Gastroesophageal sphincter (tissue), 4 donors: Measurements from ENCODE around the gene TP53BP1. TPM values are rescaled to one million over a fixed set of nuclear protein-coding genes. Genes with fewer than 3 reads are reported as not detected.
A peak's percentile ranks its signal among the peaks of the same experiment; 100 is the strongest.

Experiments used
- ATAC-seq: fragments of 150-250 bp; one replicate; pipeline ENCODE4 v1.9.1; 2016; ENCODE audit warnings: mild to moderate bottlenecking, moderate library complexity
- H3K27ac ChIP-seq, 4 donors: fragments of 200-600 bp; sonication (generic) in 3 of 4; 1 replicate in 3 of 4; 2 replicates in 1 of 4; pipeline ENCODE4 v1.5.1; 2016 to 2019
- H3K27me3 ChIP-seq: fragments of 200-600 bp; sonication (generic); one replicate; pipeline ENCODE4 v1.5.1; 2019
- H3K36me3 ChIP-seq, 2 donors: fragments of 200-600 bp; sonication (generic); one replicate each; pipeline ENCODE4 v1.5.1; 2019; ENCODE audit warnings: control low read depth in 1 of 2
- H3K4me1 ChIP-seq, 3 donors: fragments of 200-600 bp; sonication (generic); 1 replicate in 2 of 3; 2 replicates in 1 of 3; pipeline ENCODE4 v1.5.1; 2016 to 2019; ENCODE audit warnings: control low read depth in 2 of 3
- H3K4me3 ChIP-seq, 2 donors: fragments of 200-600 bp; sonication (generic); one replicate each; pipeline ENCODE4 v1.5.1; 2019; ENCODE audit warnings: mild to moderate bottlenecking in 1 of 2, moderate library complexity in 1 of 2
- H3K9me3 ChIP-seq, 3 donors: fragments of 200-600 bp; sonication (generic); one replicate each; pipeline ENCODE4 v1.5.1; 2017 to 2019; ENCODE audit warnings: control low read depth in 2 of 3
- CTCF ChIP-seq, 4 experiments: fragments of 200-600 bp in 2 of 4; fragments of 450-650 bp in 2 of 4; sonication (generic) in 1 of 4; IDR thresholded peaks; one replicate each; pipeline ENCODE4 v1.5.1; 2017 to 2019; ENCODE audit warnings: antibody characterized with exemption in 4 of 4, mild to moderate bottlenecking in 2 of 4, moderate library complexity in 2 of 4
- EP300 ChIP-seq: sonication (generic); formaldehyde crosslinking; IDR thresholded peaks from one replicate; pipeline ENCODE4 v1.6.1; 2017; ENCODE audit warnings: antibody characterized with exemption, mild to moderate bottlenecking
- POLR2A ChIP-seq, 2 donors: fragments of 450-650 bp; IDR thresholded peaks; one replicate each; pipeline ENCODE4 v1.6.1; 2017; ENCODE audit warnings: antibody characterized with exemption in 2 of 2, mild to moderate bottlenecking in 2 of 2, moderate library complexity in 1 of 2
- POLR2AphosphoS5 ChIP-seq: sonication (generic); formaldehyde crosslinking; IDR thresholded peaks from one replicate; pipeline ENCODE4 v1.6.1; 2017; ENCODE audit warnings: antibody characterized with exemption
- WGBS, 2 donors: methylation state at CpG; one replicate each; pipeline ENCODE4 v1.1.5; 2018; ENCODE audit warnings: low coverage in 1 of 2; 5-methylcytosine and 5-hydroxymethylcytosine counted together
- total RNA-seq, 4 donors: library from RNA; depleted of rRNA; stranded (reverse); fragments of >200 nt; gene quantifications; one replicate each; pipeline ENCODE4 v1.1.0, GENCODE V29; 2016

Gene TP53BP1
- total RNA-seq, 4 donors from 2014 or later = 21.8 to 40.2 (median 33.5) TPM

- Histone ChIP-seq H3K4me1 (peaks cover 0 to 8% (median 0%) of the 10 kb centered on the region in 3 donors), H3K9me3 (no peaks in the 10 kb centered on the region), H3K27me3 (no peaks in the 10 kb centered on the region), H3K36me3 (peaks cover 0 to 47% of the 10 kb centered on the region in 2 donors), H3K4me3 (no peak overlapping the region), H3K27ac (peak overlapping the region in 2 of 4 donors; percentile 27 to 48)
- TF ChIP-seq EP300 (no peak), CTCF (IDR thresholded peaks at IDR 0.05) (no peak), POLR2AphosphoS5 (no peak), POLR2A (IDR thresholded peaks at IDR 0.05) (no peak)
- WGBS, 2 donors = 18 to 26% methylated on average over 4 to 6 of the region's 7 CpGs
- ATAC-seq = no peak
Measured at GRCh38 chr15:43531018-43531670, 38.2 kb upstream of the TP53BP1 start.

GRCh38 chr15:43529587-43530345, 36.8 kb upstream of the TP53BP1 start:
- Histone ChIP-seq H3K27me3 (no peaks in the 10 kb centered on the region), H3K9me3 (no peaks in the 10 kb centered on the region), H3K27ac (no peak overlapping the region), H3K4me1 (peaks cover 0 to 8% (median 0%) of the 10 kb centered on the region in 3 donors), H3K4me3 (no peak overlapping the region), H3K36me3 (peaks cover 0 to 55% of the 10 kb centered on the region in 2 donors)
- no peak for TF ChIP-seq EP300
- TF ChIP-seq POLR2AphosphoS5 = no peak
- TF ChIP-seq POLR2A (IDR thresholded peaks at IDR 0.05) = no peak
- TF ChIP-seq CTCF (IDR thresholded peaks at IDR 0.05) = no peak
- 81 to 83% methylated on average over 1 to 3 of the region's 12 CpGs for WGBS, 2 donors
- no peak for ATAC-seq

GRCh38 chr15:43529141-43529540, 36.2 kb upstream of the TP53BP1 start:
- no peak for TF ChIP-seq EP300
- Histone ChIP-seq H3K27me3 (no peaks in the 10 kb centered on the region), H3K4me3 (no peak overlapping the region), H3K27ac (no peak overlapping the region), H3K36me3 (peaks cover 0 to 55% of the 10 kb centered on the region in 2 donors), H3K9me3 (no peaks in the 10 kb centered on the region), H3K4me1 (peaks cover 0 to 8% (median 0%) of the 10 kb centered on the region in 3 donors)
- no CpG with 5 or more reads among the region's 15 CpGs for WGBS, 2 donors
- no peak for ATAC-seq

- WGBS, 2 donors = 100% methylated on average over 1 of the region's 11 CpGs; no CpG with 5 or more reads in 1 of the 2 donors
- ATAC-seq = no peak
Measured at GRCh38 chr15:43528542-43529007, 35.6 kb upstream of the TP53BP1 start.

More at GRCh38 chr15:43528542-43529007, 35.6 kb upstream of the TP53BP1 start:
- peaks cover 0 to 8% (median 0%) of the 10 kb centered on the region in 3 donors for H3K4me1 ChIP-seq
- H3K4me3 ChIP-seq = no peak overlapping the region
- TF ChIP-seq CTCF (IDR thresholded peaks at IDR 0.05) (no peak), EP300 (no peak), POLR2A (IDR thresholded peaks at IDR 0.05) (no peak), POLR2AphosphoS5 (no peak)
- H3K27me3 ChIP-seq = no peaks in the 10 kb centered on the region
- no peak overlapping the region for H3K27ac ChIP-seq
- peaks cover 0 to 55% of the 10 kb centered on the region in 2 donors for H3K36me3 ChIP-seq
- H3K9me3 ChIP-seq = no peaks in the 10 kb centered on the region
